Esophagus squamous epithelium (tissue), 5 donors: ENCODE results near the gene EMD. TPM values are rescaled to one million over a fixed set of nuclear protein-coding genes. Genes with fewer than 3 reads are reported as not detected.

Experiments
- DNase-seq: peaks from one replicate; lab custom pipeline; 2025; lab: John Stamatoyannopoulos, UW
- H3K27ac ChIP-seq, 4 donors: fragments of 200-600 bp; sonication (generic); one replicate each; pipeline ENCODE4 v1.5.1; 2016 to 2019; ENCODE audit warnings: mild to moderate bottlenecking in 1 of 4
- H3K27me3 ChIP-seq, 4 donors: fragments of 200-600 bp; sonication (generic); 1 replicate in 3 of 4; 2 replicates in 1 of 4; pipeline versions ENCODE4 v1.5.1 to v1.6.0; 2017 to 2021; ENCODE audit warnings: antibody characterized with exemption in 1 of 4
- H3K36me3 ChIP-seq, 3 donors: fragments of 200-600 bp; sonication (generic); one replicate each; pipeline ENCODE4 v1.5.1; 2016 to 2019
- H3K4me1 ChIP-seq, 3 donors: fragments of 200-600 bp; sonication (generic); one replicate each; pipeline ENCODE4 v1.5.1; 2017 to 2019
- H3K4me3 ChIP-seq, 4 donors: fragments of 200-600 bp; sonication (generic); 1 replicate in 3 of 4; 2 replicates in 1 of 4; pipeline ENCODE4 v1.5.1; 2016 to 2019; ENCODE audit warnings: mild to moderate bottlenecking in 2 of 4, moderate library complexity in 1 of 4
- H3K9me3 ChIP-seq, 3 donors: fragments of 200-600 bp; sonication (generic); one replicate each; pipeline ENCODE4 v1.5.1; 2016 to 2019
- CTCF ChIP-seq, 6 experiments: fragments of 450-650 bp in 4 of 6; fragments of 200-600 bp in 2 of 6; sonication (generic) in 2 of 6; IDR thresholded peaks; one replicate each; pipeline ENCODE4 v1.5.1; 2016 to 2019; ENCODE audit warnings: antibody characterized with exemption in 6 of 6, mild to moderate bottlenecking in 4 of 6, moderate library complexity in 4 of 6
- POLR2A ChIP-seq, 4 donors: fragments of 450-650 bp; IDR thresholded peaks; one replicate each; pipeline ENCODE4 v1.6.1; 2017; ENCODE audit warnings: antibody characterized with exemption in 4 of 4, mild to moderate bottlenecking in 4 of 4, moderate library complexity in 3 of 4
- WGBS, 2 donors: methylation state at CpG; one replicate each; pipeline ENCODE4 v1.1.5; 2018; 5-methylcytosine and 5-hydroxymethylcytosine counted together
- intact Hi-C: fragments of 100-400 bp; cut with DNase I; formaldehyde crosslinking; loops from one replicate; pipeline ENCODE4 v1.15.0; 2022
- total RNA-seq, 4 donors: library from RNA; depleted of rRNA; stranded (reverse); fragments of >200 nt; gene quantifications; one replicate each; pipeline ENCODE4 v1.1.0, GENCODE V29; 2016
- donor health status: DM: yes; HTN: yes; CAD: no.

EMD gene
- total RNA-seq, 4 donors from 2014 or later = 12.7 to 50.1 (median 40.2) TPM

- Histone ChIP-seq H3K9me3 (no peaks in the 10 kb centered on the region), H3K27me3 (no peaks in the 10 kb centered on the region), H3K27ac (peak overlapping the region in 3 of 4 donors; percentile 58 to 99 (median 93)), H3K36me3 (peaks cover 24 to 72% (median 42%) of the 10 kb centered on the region in 3 donors), H3K4me1 (peaks cover 14 to 61% (median 15%) of the 10 kb centered on the region in 3 donors), H3K4me3 (peak overlapping the region in 1 of 4 donors; percentile 12)
- intact Hi-C loops = no loop called here
- TF ChIP-seq CTCF (IDR thresholded peaks at IDR 0.05) = no peak
- TF ChIP-seq POLR2A (IDR thresholded peaks at IDR 0.05) = no peak
- DNase-seq = no peak
- 20 to 86% methylated on average over 1 to 7 of the region's 20 CpGs for WGBS, 2 donors
These were observed 14.0 kb upstream of the EMD start for GRCh38 chrX:154365052-154365600.

GRCh38 chrX:154365997-154366665 lies 13.0 kb upstream of the EMD start:
- H3K9me3 ChIP-seq = no peaks in the 10 kb centered on the region
- H3K4me1 ChIP-seq = peaks cover 14 to 69% (median 15%) of the 10 kb centered on the region in 3 donors
- TF ChIP-seq CTCF (IDR thresholded peaks at IDR 0.05) = no peak
- peak overlapping the region; percentile 84 to 99 (median 96) for H3K27ac ChIP-seq
- no peak for DNase-seq
- peak overlapping the region in 1 of 4 donors; percentile 76 for H3K4me3 ChIP-seq
- 76% methylated on average over 23 of the region's 32 CpGs; no CpG with 5 or more reads in 1 of the 2 donors for WGBS, 2 donors
- peaks cover 22 to 66% (median 40%) of the 10 kb centered on the region in 3 donors for H3K36me3 ChIP-seq
- no peaks in the 10 kb centered on the region for H3K27me3 ChIP-seq
- intact Hi-C loops = no loop called here

- H3K4me3 ChIP-seq = peak overlapping the region in 1 of 4 donors; percentile 76
- intact Hi-C loops = no loop called here
- DNase-seq = no peak
- 56% methylated on average over 7 of the region's 11 CpGs; no CpG with 5 or more reads in 1 of the 2 donors for WGBS, 2 donors
- H3K36me3 ChIP-seq = peaks cover 22 to 61% (median 35%) of the 10 kb centered on the region in 3 donors
- H3K27ac ChIP-seq = peak overlapping the region; percentile 84 to 99 (median 96)
- H3K4me1 ChIP-seq = peaks cover 14 to 71% (median 15%) of the 10 kb centered on the region in 3 donors
- TF ChIP-seq POLR2A (IDR thresholded peaks at IDR 0.05) (no peak), CTCF (IDR thresholded peaks at IDR 0.05) (no peak)
- H3K9me3 ChIP-seq = no peaks in the 10 kb centered on the region
- no peaks in the 10 kb centered on the region for H3K27me3 ChIP-seq
These were observed 12.4 kb upstream of the EMD start for GRCh38 chrX:154366666-154367055.

GRCh38 chrX:154367474-154368308 lies 11.4 kb upstream of the EMD start:
- 76% methylated on average over 10 of the region's 31 CpGs; no CpG with 5 or more reads in 1 of the 2 donors for WGBS, 2 donors
- Histone ChIP-seq H3K4me1 (peaks cover 15 to 74% (median 18%) of the 10 kb centered on the region in 3 donors), H3K9me3 (no peaks in the 10 kb centered on the region), H3K4me3 (peak overlapping the region in 3 of 4 donors; percentile 68 to 76 (median 73)), H3K27me3 (no peaks in the 10 kb centered on the region), H3K27ac (peak overlapping the region; percentile 84 to 99 (median 96)), H3K36me3 (peaks cover 22 to 50% (median 25%) of the 10 kb centered on the region in 3 donors)
- no peak for DNase-seq
- TF ChIP-seq CTCF (IDR thresholded peaks at IDR 0.05) (no peak), POLR2A (IDR thresholded peaks at IDR 0.05) (no peak)
- intact Hi-C loops = no loop called here
